LNCaP clone FGC (cell line): ENCODE data around the gene DYDC2.
A peak's percentile ranks its signal among the peaks of the same experiment; 100 is the strongest.

Experiments
- DNase-seq: peaks from one replicate; pipeline ENCODE4 v3.0.0-alpha.2; 2011; ENCODE audit warnings: low read depth
- H3K4me3 ChIP-seq: 2 replicates; pipeline ENCODE4 v1.5.1; 2011; ENCODE audit warnings: mild to moderate bottlenecking, low read depth, low read length, control low read depth
- TF ChIP-seq, protein P1 (sequence below): IDR thresholded peaks from 2 replicates; pipeline ENCODE4 v1.5.1; 2012; ENCODE audit warnings: mild to moderate bottlenecking; ENCODE audit not compliant: control insufficient read depth, insufficient read depth; ENCODE audit errors: extremely low read depth

The DYDC2 gene, protein sequence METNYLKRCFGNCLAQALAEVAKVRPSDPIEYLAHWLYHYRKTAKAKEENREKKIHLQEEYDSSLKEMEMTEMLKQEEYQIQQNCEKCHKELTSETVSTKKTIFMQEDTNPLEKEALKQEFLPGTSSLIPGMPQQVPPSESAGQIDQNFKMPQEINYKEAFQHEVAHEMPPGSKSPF

DNA sequence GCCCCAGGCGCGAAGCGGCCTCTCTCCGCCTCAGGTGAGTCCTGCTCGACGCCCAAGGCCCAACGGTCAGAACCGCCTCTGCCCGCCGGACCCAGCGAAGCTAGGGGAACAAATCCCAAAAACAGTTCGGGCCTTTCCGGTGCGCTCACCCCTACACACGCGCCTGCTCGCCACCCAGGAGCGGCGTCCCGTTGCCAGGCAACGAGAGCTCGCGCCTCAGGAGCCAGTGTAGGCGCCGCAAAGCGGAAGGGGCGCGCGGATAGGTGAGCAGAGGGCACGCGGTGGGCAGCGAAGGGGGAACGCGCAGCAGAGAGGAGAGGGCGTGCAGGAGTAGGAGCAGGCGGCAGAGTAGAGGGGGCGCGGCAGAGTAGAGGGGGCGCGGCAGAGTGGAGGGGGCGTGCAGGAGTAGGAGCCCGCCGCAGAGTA, at the start of gene DYDC2, which contains the start of gene DYDC1:
TSS of gene DYDC2 (plus strand) at position 219 of the 426 bp plus-strand sequence. CDS start 5,663 bp downstream, outside the sequence.
TSS of gene DYDC1 (minus strand) at position 193 of the 426 bp plus-strand sequence. CDS start 4,154 bp downstream, outside the sequence.
- no peak within 1 kb of the TSS for H3K4me3 ChIP-seq

DNA sequence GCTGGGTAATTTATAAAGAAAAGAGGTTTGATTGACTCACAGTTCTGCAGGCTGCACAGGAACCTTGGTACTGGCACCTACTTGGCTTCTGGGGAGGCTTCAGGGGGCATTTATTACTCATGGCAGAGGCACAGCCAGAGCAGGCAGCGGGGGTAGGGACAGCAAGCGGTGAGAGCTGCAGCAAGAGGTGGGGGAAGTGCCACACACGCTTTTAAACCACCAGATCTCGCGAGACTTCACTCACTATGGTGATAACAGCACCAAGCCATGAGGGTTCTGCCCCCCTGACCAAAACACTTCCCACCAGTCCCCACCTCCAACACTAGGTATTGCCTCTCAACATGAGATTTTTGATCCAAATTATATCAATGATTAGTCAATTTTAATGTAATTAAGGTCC, 43.1 kb upstream of the DYDC2 start:
- H3K4me3 ChIP-seq: no peak overlapping the region
- TF ChIP-seq, protein P1, sequence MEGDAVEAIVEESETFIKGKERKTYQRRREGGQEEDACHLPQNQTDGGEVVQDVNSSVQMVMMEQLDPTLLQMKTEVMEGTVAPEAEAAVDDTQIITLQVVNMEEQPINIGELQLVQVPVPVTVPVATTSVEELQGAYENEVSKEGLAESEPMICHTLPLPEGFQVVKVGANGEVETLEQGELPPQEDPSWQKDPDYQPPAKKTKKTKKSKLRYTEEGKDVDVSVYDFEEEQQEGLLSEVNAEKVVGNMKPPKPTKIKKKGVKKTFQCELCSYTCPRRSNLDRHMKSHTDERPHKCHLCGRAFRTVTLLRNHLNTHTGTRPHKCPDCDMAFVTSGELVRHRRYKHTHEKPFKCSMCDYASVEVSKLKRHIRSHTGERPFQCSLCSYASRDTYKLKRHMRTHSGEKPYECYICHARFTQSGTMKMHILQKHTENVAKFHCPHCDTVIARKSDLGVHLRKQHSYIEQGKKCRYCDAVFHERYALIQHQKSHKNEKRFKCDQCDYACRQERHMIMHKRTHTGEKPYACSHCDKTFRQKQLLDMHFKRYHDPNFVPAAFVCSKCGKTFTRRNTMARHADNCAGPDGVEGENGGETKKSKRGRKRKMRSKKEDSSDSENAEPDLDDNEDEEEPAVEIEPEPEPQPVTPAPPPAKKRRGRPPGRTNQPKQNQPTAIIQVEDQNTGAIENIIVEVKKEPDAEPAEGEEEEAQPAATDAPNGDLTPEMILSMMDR: no peak
- DNase-seq: no peak

More for the DNA sequence above, at the start of gene DYDC2, which contains the start of gene DYDC1:
- TF ChIP-seq, protein P1: no peak
- no peak for DNase-seq

DNA sequence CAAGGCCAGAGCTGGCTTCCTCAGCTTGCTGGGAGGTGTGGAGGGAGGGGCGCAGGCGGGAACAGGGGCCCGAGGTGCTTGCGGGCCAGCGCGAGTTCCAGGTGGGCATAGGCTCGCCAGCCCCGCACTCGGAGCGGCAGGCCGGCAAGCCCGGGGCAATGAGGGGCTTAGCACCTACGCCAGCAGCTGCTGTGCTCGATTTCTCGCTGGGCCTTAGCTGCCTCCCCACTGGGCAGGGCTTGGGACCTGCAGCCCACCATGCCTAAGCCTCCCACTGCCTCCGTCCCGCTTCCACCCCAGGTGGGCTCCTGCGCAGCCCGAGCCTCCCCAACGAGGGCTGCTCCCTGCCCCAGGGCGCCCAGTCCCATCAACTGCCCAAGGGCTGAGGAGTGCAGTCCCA, 41.2 kb upstream of the DYDC2 start:
- H3K4me3 ChIP-seq: no peak overlapping the region
- no peak for DNase-seq
- TF ChIP-seq, protein P1: no peak

DNA sequence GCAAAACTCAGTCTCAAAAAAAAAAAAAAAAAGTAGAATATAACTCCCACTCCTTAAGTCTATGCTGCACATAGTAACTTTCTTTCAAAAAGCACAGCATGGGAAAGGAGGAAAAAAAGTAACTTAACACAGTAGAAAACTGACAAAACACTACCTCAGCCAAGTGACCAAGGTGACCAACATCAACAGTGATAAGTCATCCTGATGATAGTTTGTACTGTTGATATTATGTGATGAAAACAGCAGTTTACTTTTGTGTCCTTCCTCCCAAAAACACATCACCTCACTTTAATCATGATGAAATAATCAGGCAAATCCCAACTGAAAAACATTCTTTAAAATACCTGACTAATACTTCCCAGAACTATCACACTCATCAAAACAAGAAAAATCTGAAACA, 37.8 kb upstream of the DYDC2 start:
- H3K4me3 ChIP-seq: no peak overlapping the region
- DNase-seq: no peak
- TF ChIP-seq, protein P1: no peak

DNA sequence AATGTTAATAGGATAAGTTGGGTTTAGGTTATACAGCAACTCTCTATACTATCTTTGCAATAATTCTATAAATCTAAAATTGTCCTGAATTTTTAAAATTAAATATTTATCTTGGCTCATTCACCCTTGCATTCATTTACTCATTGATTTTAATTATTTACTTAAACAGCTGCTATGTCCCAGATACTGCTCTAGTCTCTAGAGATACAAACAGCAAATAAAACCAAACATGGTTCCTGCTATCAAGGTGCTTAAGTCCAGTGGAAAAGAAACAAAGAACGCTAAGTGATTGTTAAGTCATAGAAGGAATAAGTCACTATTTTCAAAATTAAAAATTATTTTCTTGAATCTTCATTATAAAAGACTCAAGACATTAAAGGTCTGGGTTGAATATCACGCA, 37.3 kb upstream of the DYDC2 start:
- peak; percentile 79 for DNase-seq
- TF ChIP-seq, protein P1: no peak
- no peak overlapping the region for H3K4me3 ChIP-seq

DNA sequence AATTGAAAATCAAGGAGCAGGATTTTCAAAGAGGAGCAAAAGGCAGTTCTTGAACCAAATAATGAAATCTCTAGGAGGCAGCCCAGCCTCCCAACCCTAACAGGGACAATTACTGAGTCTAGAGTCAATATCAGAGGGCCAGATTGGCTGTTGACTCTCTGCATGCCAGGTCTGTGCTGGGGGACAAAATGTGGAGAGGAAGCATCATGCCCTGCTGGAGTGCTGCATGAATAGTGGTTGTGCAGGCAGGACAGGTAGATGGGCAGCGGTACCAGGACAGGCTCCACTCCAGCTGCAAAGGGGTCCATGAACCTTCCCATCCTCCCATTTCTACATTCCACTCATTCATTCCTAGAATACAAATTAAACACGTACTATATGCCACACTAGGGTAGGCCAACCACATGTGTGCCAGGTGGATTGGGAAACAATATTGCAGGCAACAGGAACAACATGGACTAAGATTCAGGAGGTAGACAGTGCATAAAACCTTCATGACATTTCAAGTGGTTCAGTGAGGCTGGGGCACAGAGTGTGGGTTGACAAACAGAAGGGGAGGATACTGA, 36.8 kb upstream of the DYDC2 start:
- TF ChIP-seq, protein P1: no peak
- DNase-seq: no peak
- no peak overlapping the region for H3K4me3 ChIP-seq
